Measurements from ENCODE around the gene THRB.

The THRB gene

DNA sequence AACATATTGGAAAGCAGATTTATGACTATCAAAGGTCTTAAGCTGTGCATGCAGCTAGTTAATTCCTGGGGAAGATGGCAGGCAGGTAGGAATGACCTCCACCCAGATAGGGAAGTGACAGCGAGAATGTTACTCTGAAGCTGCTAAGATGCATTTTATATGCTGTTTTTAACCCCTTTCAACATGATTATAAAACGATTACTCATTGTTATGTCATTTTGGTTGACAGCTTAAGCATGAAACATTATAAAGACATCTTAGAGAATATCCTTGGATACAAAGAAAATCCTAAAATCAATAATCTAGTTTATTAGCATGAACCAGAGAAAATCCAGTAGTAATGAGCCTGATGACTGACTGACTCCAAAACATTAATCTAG lies 329.1 kb downstream of the THRB start:
- in situ Hi-C loops (cut with MboI; ENCODE audit: low sequenced_read_pairs, unreplicated experiment): no loop called here
- TF ChIP-seq, protein P1, sequence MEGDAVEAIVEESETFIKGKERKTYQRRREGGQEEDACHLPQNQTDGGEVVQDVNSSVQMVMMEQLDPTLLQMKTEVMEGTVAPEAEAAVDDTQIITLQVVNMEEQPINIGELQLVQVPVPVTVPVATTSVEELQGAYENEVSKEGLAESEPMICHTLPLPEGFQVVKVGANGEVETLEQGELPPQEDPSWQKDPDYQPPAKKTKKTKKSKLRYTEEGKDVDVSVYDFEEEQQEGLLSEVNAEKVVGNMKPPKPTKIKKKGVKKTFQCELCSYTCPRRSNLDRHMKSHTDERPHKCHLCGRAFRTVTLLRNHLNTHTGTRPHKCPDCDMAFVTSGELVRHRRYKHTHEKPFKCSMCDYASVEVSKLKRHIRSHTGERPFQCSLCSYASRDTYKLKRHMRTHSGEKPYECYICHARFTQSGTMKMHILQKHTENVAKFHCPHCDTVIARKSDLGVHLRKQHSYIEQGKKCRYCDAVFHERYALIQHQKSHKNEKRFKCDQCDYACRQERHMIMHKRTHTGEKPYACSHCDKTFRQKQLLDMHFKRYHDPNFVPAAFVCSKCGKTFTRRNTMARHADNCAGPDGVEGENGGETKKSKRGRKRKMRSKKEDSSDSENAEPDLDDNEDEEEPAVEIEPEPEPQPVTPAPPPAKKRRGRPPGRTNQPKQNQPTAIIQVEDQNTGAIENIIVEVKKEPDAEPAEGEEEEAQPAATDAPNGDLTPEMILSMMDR (IDR thresholded peaks at IDR 0.05; ENCODE audit: borderline replicate concordance, control extremely low read depth, extremely low read depth, insufficient read depth, missing control alignments): no peak

DNA sequence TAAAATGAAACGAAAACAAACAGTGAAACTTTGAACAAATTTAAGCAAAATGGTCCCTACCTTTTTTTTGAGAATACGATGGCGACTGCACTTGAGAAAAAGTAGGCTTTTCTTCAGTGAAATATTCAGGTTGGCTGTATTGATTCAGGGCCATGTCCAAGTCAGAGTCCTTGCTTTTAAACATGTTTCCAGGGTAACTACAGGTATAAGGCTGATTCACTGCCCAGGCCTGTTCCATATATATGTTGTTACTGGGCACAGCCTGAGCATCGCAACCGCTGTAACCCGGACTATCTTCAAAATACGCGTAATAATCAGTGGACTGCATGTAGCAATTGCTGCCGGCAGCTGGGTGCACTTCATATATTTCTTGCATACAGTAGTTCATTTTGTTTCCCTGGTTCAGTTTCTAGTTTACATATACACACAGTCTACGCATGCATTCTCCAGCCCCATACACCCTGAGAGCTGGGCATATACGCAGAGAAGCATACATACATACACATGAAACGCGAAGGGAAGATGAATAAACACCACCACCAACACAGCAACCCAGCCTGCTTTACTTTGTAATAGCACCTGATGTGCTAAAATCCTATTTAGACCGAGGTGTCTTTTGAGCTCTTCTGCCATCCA lies 329.6 kb downstream of the THRB start:
- TF ChIP-seq, protein P1 (IDR thresholded peaks at IDR 0.05; ENCODE audit: borderline replicate concordance, control extremely low read depth, extremely low read depth, insufficient read depth, missing control alignments): no peak
- in situ Hi-C loops (cut with MboI; ENCODE audit: low sequenced_read_pairs, unreplicated experiment): no loop called here
- DNase-seq (ENCODE audit: low spot score): no peak

More for the DNA sequence above, 329.1 kb downstream of the THRB start:
- DNase-seq (ENCODE audit: low spot score): no peak

DNA sequence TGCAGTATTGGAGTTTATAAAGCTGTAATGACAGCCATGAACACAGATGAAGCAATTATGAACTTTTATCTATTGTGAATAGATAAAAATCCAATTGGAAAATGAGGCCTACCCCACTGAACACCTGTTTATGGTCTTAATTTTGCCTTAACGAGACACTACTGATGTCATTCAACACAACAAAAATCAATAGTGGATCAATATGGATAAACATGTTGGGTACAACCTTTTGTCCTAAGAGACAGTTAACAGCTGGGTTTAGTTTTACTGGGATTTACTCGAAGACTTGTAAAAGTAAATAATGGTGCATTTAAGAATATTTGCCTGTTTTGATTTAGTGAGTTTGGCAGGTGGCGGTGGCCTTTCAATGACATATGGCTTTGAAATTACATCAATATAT lies 331.7 kb downstream of the THRB start:
- in situ Hi-C loops (cut with MboI; ENCODE audit: low sequenced_read_pairs, unreplicated experiment): no loop called here
- no peak for DNase-seq (ENCODE audit: low spot score)
- TF ChIP-seq, protein P1 (IDR thresholded peaks at IDR 0.05; ENCODE audit: borderline replicate concordance, control extremely low read depth, extremely low read depth, insufficient read depth, missing control alignments): no peak

DNA sequence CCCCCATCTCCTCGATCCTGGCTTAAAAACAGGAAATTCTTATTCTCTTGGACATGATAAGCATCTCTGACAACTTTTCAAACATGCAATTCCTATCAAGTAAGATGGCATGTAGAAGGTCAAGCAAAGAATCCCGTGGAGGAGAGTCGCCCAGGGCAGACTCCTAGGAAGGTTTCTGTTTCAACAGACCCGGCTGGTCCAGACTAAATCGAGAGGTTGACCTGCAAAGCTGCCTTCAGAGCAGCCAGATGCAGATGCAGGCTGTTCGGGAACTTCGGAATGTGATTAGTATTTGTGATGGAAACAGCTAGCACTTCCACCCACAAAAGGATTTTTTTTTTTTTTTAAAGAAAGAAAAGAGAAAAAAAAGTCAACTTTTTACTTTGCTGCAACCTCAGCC lies 332.8 kb downstream of the THRB start:
- in situ Hi-C loops (cut with MboI; ENCODE audit: low sequenced_read_pairs, unreplicated experiment): no loop called here
- no peak for DNase-seq (ENCODE audit: low spot score)
- TF ChIP-seq, protein P1 (IDR thresholded peaks at IDR 0.05; ENCODE audit: borderline replicate concordance, control extremely low read depth, extremely low read depth, insufficient read depth, missing control alignments): no peak

DNA sequence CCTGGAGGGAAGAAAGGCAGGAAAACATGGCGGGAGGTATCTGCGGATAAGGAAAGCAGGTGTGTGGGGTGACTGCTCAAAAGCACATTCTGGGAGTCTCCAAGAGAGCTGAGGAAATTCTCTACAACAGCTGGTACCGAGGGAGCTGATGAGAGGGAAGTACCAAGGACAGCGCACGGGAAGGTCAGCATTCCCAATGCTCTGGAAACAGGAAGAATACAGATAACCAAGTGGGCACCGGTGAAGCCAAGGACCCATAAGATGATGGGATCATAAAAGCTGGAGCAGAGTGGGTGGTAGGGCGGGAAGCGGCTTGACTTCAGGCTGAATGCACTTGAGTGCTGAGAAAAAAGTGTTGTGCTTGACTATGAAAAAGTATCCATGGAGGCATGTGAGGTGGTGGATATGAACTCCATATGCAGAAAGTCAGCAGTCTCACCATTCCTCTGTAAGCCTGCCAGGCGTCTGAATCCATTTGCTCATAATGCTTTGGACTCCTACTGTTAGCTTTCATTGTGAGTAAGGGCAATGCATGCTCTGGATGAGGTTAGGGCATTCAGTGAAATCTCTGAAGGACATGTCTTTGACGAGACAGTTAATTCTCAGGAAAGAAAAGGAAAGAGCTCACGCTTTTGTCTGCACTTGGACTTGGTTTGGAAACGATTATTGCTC lies 334.1 kb downstream of the THRB start:
- TF ChIP-seq, protein P1 (IDR thresholded peaks at IDR 0.05; ENCODE audit: borderline replicate concordance, control extremely low read depth, extremely low read depth, insufficient read depth, missing control alignments): no peak
- in situ Hi-C loops (cut with MboI; ENCODE audit: low sequenced_read_pairs, unreplicated experiment): no loop called here
- no peak for DNase-seq (ENCODE audit: low spot score)

DNA sequence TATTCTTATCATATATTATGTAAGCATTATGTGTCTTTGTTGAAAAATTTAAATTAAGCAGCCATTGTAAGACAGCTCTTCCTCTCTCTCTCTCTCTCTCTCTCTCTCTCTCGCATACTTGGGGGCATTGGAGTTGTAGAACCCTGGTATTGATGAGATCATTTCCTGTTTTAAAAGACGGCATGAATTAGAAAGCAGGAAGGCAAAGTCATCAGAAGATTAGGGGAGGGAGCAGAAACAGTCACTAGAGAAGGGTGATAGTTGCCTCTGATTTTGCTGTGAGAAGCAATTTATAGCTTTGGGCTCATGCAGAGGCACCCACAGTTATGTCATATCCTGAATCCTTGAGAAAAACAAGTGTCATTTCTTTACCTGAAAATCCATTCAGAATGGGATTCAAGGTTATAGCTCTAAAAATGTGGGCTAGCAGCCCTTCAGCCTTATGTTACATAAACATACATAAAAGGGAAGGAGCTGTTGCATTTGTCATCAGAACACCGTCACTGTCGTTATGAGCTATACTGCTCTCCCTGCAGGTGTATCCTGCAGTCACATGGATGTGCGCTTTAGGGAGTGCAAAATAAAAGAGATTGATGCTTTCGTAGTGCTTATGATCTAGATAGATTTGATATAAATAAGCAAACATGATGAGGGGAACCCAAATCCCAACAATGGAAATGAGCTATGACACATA lies 335.7 kb downstream of the THRB start:
- DNase-seq (ENCODE audit: low spot score): no peak
- in situ Hi-C loops (cut with MboI; ENCODE audit: low sequenced_read_pairs, unreplicated experiment): no loop called here
- TF ChIP-seq, protein P1 (IDR thresholded peaks at IDR 0.05; ENCODE audit: borderline replicate concordance, control extremely low read depth, extremely low read depth, insufficient read depth, missing control alignments): no peak

All from GM13976 (cell line).